T-cell (primary cell): ENCODE measurements around the gene AKAP13. TPM values are rescaled to one million over a fixed set of nuclear protein-coding genes. Genes with fewer than 3 reads are reported as not detected.

Source experiments
- ATAC-seq, 4 experiments: fragments of 200-7000 bp in 3 of 4; fragments of 150-1000 bp in 1 of 4; cut with Tn5 transposase; replicated peaks in 1 of 4; 1 replicate in 3 of 4; 2 replicates in 1 of 4; pipeline ENCODE4 v1.10.0; 2021; ENCODE audit warnings: moderate library complexity in 3 of 4, mild to moderate bottlenecking in 2 of 4, moderate number of reproducible peaks in 1 of 4
- CTCF ChIA-PET, 2 donors: fragments of 300-600 bp; sonication (Branson Sonifier 250); formaldehyde crosslinking; loops; one replicate each; lab custom pipeline; 2022; ENCODE audit warnings: antibody characterized with exemption in 2 of 2; lab: Charles Lee
- POLR2A ChIA-PET, 2 donors: fragments of 300-600 bp; sonication (Branson Sonifier 250); formaldehyde crosslinking; loops; one replicate each; lab custom pipeline; 2022; ENCODE audit warnings: antibody characterized with exemption in 2 of 2; lab: Charles Lee
- DNase-seq, 35 experiments: peaks; one replicate each; pipeline versions ENCODE4 v3.0.0 to v3.0.0-alpha.2; 2013 to 2023
- H3K27ac ChIP-seq: one replicate; pipeline ENCODE4 v1.5.1; 2013; ENCODE audit warnings: low read length
- H3K27me3 ChIP-seq, 2 experiments: replicated peaks in 1 of 2; 1 replicate in 1 of 2; 2 replicates in 1 of 2; pipeline versions ENCODE4 v1.6.1 to v1.7.0; 2013; ENCODE audit warnings: low read length in 1 of 2, mixed read lengths in 1 of 2; ENCODE audit not compliant: control insufficient read depth in 2 of 2, insufficient read depth in 2 of 2; ENCODE audit errors: extremely low read depth in 1 of 2
- H3K36me3 ChIP-seq, 2 donors: 1 replicate in 1 of 2; 2 replicates in 1 of 2; pipeline versions ENCODE4 v1.6.1 to v1.7.0; 2013; ENCODE audit warnings: low read length in 1 of 2; ENCODE audit not compliant: control insufficient read depth in 2 of 2, insufficient read depth in 1 of 2; ENCODE audit errors: extremely low read depth in 1 of 2
- H3K4me1 ChIP-seq, 2 experiments: 1 replicate in 1 of 2; 2 replicates in 1 of 2; pipeline versions ENCODE4 v1.6.1 to v1.7.0; 2013; ENCODE audit warnings: low read length in 2 of 2, mixed read lengths in 1 of 2; ENCODE audit not compliant: insufficient read depth in 2 of 2, control insufficient read depth in 1 of 2; ENCODE audit errors: extremely low read depth in 1 of 2
- H3K4me3 ChIP-seq, 2 donors: 1 replicate in 1 of 2; 2 replicates in 1 of 2; pipeline versions ENCODE4 v1.5.1 to v1.7.0; 2013; ENCODE audit warnings: mild to moderate bottlenecking in 2 of 2, low read length in 1 of 2, moderate library complexity in 1 of 2; ENCODE audit not compliant: control insufficient read depth in 1 of 2; ENCODE audit errors: extremely low read depth in 1 of 2
- H3K9me3 ChIP-seq: 2 replicates; pipeline ENCODE4 v1.7.0; 2013
- H3K27ac Mint-ChIP-seq, 2 donors: one replicate each; pipeline ENCODE4 v1.8.0; 2020 to 2021; ENCODE audit warnings: mild to moderate bottlenecking in 2 of 2, mixed read lengths in 2 of 2
- H3K27me3 Mint-ChIP-seq, 2 donors: one replicate each; pipeline ENCODE4 v1.8.0; 2021 to 2022; ENCODE audit warnings: mixed read lengths in 2 of 2
- H3K36me3 Mint-ChIP-seq: one replicate; pipeline ENCODE4 v1.8.0; 2021; ENCODE audit warnings: mixed read lengths
- H3K4me1 Mint-ChIP-seq, 3 donors: one replicate each; pipeline ENCODE4 v1.8.0; 2020 to 2022; ENCODE audit warnings: mixed read lengths in 3 of 3, mild to moderate bottlenecking in 1 of 3
- H3K4me3 Mint-ChIP-seq, 3 donors: one replicate each; pipeline ENCODE4 v1.8.0; 2020 to 2022; ENCODE audit warnings: mild to moderate bottlenecking in 3 of 3, mixed read lengths in 3 of 3, moderate library complexity in 3 of 3
- H3K9me3 Mint-ChIP-seq, 3 donors: one replicate each; pipeline ENCODE4 v1.8.0; 2020 to 2022; ENCODE audit warnings: mixed read lengths in 3 of 3
- WGBS: methylation state at CpG from one replicate; pipeline ENCODE4 v1.1.5; 2013; ENCODE audit warnings: missing lambda C conversion rate; ENCODE audit not compliant: insufficient coverage; 5-methylcytosine and 5-hydroxymethylcytosine counted together
- total RNA-seq, 35 experiments: library from RNA in 6 of 35; stranded (reverse) in 6 of 35; fragments of 120-200 nt in 1 of 35; gene quantifications; one replicate each; pipeline versions ENCODE4 v1.2.1 to v1.2.4 and lab custom pipeline; 2013 to 2026

AKAP13 gene
- total RNA-seq, 5 donors from 2014 or later (not counting 1 experiment from before 2014, with no cell fraction given): 232 to 391 (median 281) TPM

DNA sequence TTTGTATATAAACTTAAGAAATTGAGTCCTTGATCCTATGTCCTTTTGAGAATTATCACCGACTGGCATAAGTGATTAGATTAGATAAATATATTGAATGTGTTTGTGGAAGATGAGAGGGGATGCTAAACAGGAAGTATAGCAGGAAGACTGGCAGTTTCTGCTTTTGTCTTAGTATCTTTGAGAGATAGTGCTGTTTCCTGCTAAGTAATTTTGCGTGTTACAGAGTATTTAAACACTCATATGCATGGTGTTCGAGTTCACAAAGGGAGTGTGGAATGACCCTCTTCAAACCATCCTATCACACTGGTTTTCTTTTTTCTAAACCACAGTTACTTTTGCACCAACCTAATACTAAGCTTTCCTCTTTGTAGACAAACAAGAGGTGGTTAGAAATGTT, 308.3 kb downstream of the AKAP13 start:
- Mint-ChIP-seq H3K4me1 (peaks cover 62 to 75% (median 70%) of the 10 kb centered on the region in 3 donors), H3K4me3 (peak overlapping the region; percentile 96 to 98 (median 98)), H3K27me3 (no peaks in the 10 kb centered on the region), H3K9me3 (no peaks in the 10 kb centered on the region), H3K36me3 (peaks cover 35% of the 10 kb centered on the region), H3K27ac (peak overlapping the region; percentile 98 to 99)
- Histone ChIP-seq H3K9me3 (no peaks in the 10 kb centered on the region), H3K4me3 (peak overlapping the region; percentile 18 to 65), H3K36me3 (peaks cover 0 to 29% of the 10 kb centered on the region in 2 donors), H3K27ac (peak overlapping the region; percentile 93), H3K4me1 (peaks cover 26 to 51% of the 10 kb centered on the region in 2 experiments), H3K27me3 (no peaks in the 10 kb centered on the region)
- DNase-seq (peak in 1 of 35 experiments; percentile 54), ATAC-seq (peak; percentile 24 to 47 (median 42))
- ChIA-PET CTCF (interaction anchor here in 1 of 2 donors (3.7 kb wide), 1 partner anchor 14 kb away, joined by 19 read pairs; no protein-coding TSS in a partner anchor), POLR2A (interaction anchor here (1.0 to 1.3 kb wide), 4 partner anchors 14 to 145 kb away, joined by 3 to 9 read pairs (median 4); no protein-coding TSS in a partner anchor)
- 0% methylated on average over 1 of the region's 3 CpGs for WGBS

DNA sequence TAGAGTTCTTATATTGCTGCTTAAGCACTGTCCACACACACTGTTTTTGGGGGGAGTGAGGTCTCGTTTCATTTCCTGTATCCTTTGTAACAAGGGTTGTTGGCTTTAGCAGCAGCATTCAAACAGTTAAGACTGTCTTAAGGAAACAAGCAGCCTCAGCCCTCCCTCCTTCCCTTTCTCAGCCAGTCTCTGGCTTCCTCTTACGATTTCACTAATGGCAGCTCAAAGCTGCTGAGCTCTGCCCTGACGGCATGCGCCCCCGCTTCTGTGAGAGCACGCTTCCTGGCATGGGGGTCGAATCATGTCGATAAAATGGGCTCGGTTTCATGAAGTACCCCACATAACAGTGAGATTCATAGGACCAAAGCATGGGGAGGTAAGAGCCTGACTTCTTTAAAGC, 309.3 kb downstream of the AKAP13 start:
- Histone ChIP-seq H3K36me3 (peaks cover 0 to 31% of the 10 kb centered on the region in 2 donors), H3K4me1 (peaks cover 33 to 51% of the 10 kb centered on the region in 2 experiments), H3K27ac (peak overlapping the region; percentile 93), H3K27me3 (no peaks in the 10 kb centered on the region), H3K4me3 (peak overlapping the region; percentile 65 to 94), H3K9me3 (no peaks in the 10 kb centered on the region)
- Mint-ChIP-seq H3K4me3 (peak overlapping the region; percentile 96 to 98 (median 98)), H3K27me3 (no peaks in the 10 kb centered on the region), H3K36me3 (peaks cover 31% of the 10 kb centered on the region), H3K9me3 (no peaks in the 10 kb centered on the region), H3K27ac (peak overlapping the region; percentile 98 to 99), H3K4me1 (peaks cover 70 to 77% (median 76%) of the 10 kb centered on the region in 3 donors)
- 0% methylated on average over 1 of the region's 9 CpGs for WGBS
- ChIA-PET CTCF (interaction anchor here in 1 of 2 donors (0.6 to 3.7 kb wide), 7 partner anchors 10 to 276 kb away, joined by 3 to 19 read pairs (median 4); no protein-coding TSS in a partner anchor), POLR2A (interaction anchor here (0.6 to 3.3 kb wide), 20 partner anchors 10 to 309 kb away, joined by 3 to 35 read pairs (median 4); partner anchors contain the start of gene AKAP13 (in 1 of the 2))
- peak; percentile 53 to 83 (median 70) for DNase-seq
- peak; percentile 79 to 90 (median 84) for ATAC-seq

DNA sequence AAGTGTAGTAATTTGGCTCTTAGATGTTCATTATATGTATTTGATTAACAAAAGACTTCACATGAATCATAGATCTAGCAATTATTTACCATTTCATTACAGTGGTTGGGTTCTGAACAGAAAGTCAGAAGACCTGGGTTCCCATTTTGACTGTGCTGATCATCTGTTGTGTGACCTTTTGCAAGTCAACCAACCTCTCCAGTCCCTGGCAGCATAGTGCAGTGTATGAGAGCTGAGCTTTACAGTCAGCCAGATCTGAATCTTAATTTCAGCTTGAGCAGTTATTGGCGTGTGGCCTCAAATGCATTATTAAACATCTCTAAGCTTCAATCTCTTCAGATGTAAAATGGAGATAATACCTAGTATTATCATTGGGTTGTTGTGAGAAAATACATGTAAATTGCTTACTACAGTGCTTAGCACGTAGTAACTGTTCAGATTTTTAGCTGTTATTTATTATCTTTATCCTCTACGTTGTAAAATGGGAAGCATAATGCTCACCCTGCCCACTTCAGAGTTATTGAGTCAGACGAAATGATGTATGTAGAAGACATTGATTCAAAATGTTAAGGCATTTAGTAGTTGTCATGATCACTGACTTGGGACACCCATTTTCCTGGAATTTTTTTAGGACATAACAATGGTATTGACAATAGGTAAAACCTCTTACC, 310.3 kb downstream of the AKAP13 start:
- Mint-ChIP-seq H3K27me3 (no peaks in the 10 kb centered on the region), H3K27ac (peak overlapping the region; percentile 98 to 99), H3K36me3 (peaks cover 36% of the 10 kb centered on the region), H3K4me1 (peaks cover 77 to 84% (median 82%) of the 10 kb centered on the region in 3 donors), H3K4me3 (peak overlapping the region; percentile 96 to 98 (median 98)), H3K9me3 (no peaks in the 10 kb centered on the region)
- Histone ChIP-seq H3K27ac (peak overlapping the region; percentile 93), H3K4me1 (peaks cover 38 to 51% of the 10 kb centered on the region in 2 experiments), H3K36me3 (peaks cover 0 to 34% of the 10 kb centered on the region in 2 donors), H3K4me3 (peak overlapping the region; percentile 65 to 94), H3K9me3 (no peaks in the 10 kb centered on the region), H3K27me3 (no peaks in the 10 kb centered on the region)
- POLR2A ChIA-PET: interaction anchor here in 1 of 2 donors (0.5 to 3.8 kb wide), 12 partner anchors 12 to 731 kb away, joined by 3 to 42 read pairs (median 3); partner anchors contain the start of gene AKAP13
- DNase-seq (peak in 20 of 35 experiments; percentile 16 to 57 (median 32)), ATAC-seq (peak in 3 of 4 experiments; percentile 23 to 41 (median 28))
- no CpG with 5 or more reads among the region's 4 CpGs for WGBS
- CTCF ChIA-PET: interaction anchor here in 1 of 2 donors (0.7 to 3.7 kb wide), 6 partner anchors 9 to 394 kb away, joined by 3 to 19 read pairs (median 4); no protein-coding TSS in a partner anchor

DNA sequence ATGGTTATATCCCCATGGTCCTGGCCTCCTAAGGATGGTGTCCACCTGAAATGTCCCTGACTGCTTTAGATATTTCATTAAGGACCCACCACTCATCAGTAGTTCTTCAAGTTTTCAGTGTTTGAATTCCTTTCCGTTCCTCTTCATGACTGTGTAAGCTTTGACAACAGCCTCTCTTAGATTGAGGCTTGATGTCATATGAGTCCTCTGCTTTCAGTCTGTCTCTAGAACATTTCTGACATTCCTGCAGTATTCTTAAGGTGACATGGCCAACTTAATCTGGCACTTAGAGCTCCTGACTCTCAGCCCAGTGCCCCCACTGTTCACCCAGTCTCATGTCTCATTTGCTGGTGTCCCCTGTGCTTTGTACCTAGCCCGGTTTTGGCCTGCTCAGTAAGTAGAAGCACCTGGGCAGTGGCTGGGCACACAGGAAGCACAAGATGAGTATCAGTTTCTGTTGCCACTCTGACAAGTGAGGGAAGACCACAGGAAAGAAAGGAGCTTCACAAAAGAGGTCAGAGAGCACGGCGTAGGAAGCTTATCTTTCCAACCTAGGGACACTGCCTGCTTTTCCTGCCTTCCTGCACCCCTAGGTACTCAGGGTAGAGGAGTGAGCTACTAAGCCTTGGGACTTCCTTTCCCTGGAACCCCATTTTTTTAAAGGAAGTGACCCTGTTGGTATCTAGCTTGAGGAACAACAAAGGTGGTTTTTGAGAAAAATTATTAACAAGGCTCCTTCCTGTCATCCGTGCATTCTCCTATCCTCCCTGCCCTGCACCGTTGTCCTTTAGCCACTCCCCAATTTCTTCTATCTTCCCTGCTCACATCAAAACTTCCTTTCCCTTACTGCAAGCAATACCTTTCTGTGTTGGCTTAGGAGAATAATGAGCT, 311.2 kb downstream of the AKAP13 start:
- Histone ChIP-seq H3K4me1 (peaks cover 38 to 46% of the 10 kb centered on the region in 2 experiments), H3K9me3 (no peaks in the 10 kb centered on the region), H3K27me3 (no peaks in the 10 kb centered on the region), H3K36me3 (peaks cover 4 to 40% of the 10 kb centered on the region in 2 donors), H3K4me3 (peak overlapping the region; percentile 65 to 94), H3K27ac (peak overlapping the region; percentile 93)
- Mint-ChIP-seq H3K9me3 (no peaks in the 10 kb centered on the region), H3K36me3 (peaks cover 35% of the 10 kb centered on the region), H3K4me1 (peaks cover 79 to 83% (median 80%) of the 10 kb centered on the region in 3 donors), H3K27ac (peak overlapping the region; percentile 98 to 99), H3K4me3 (peak overlapping the region; percentile 96 to 98 (median 98)), H3K27me3 (no peaks in the 10 kb centered on the region)
- CTCF ChIA-PET: interaction anchor here (0.6 to 3.7 kb wide), 5 partner anchors 11 to 375 kb away, joined by 3 to 19 read pairs (median 5); no protein-coding TSS in a partner anchor
- ATAC-seq (peak in 1 of 4 experiments; percentile 4), DNase-seq (peak in 2 of 35 experiments; percentile 19 to 55)
- POLR2A ChIA-PET: interaction anchor here in 1 of 2 donors (0.6 to 3.8 kb wide), 8 partner anchors 11 to 91 kb away, joined by 3 to 42 read pairs (median 8); no protein-coding TSS in a partner anchor
- WGBS: 0% methylated on average over 1 of the region's 6 CpGs

DNA sequence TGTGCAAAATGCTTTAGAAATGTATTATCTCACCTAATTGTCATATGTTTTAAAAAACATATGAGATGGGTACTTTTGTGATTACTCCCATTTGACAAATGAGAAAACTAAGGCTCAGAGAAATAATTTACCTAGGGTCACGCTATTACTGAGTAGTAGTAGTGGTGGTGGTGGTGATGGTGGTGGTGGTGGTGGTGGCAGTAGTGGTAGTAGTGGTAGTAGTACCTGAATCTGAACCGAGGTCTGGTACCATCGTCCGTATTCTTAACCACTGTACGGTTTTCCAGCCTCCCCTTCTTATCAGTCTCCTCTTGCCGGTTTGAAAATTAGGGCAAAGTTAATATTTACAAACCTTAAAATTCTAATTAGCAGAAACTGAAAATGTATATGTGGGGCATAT, 311.9 kb downstream of the AKAP13 start:
- Mint-ChIP-seq H3K4me3 (peak overlapping the region; percentile 96 to 98 (median 98)), H3K27me3 (no peaks in the 10 kb centered on the region), H3K27ac (peak overlapping the region; percentile 98 to 99), H3K36me3 (peaks cover 35% of the 10 kb centered on the region), H3K9me3 (no peaks in the 10 kb centered on the region), H3K4me1 (peaks cover 78 to 82% (median 79%) of the 10 kb centered on the region in 3 donors)
- DNase-seq: peak in 1 of 35 experiments; percentile 19
- Histone ChIP-seq H3K27ac (peak overlapping the region; percentile 93), H3K27me3 (no peaks in the 10 kb centered on the region), H3K9me3 (no peaks in the 10 kb centered on the region), H3K36me3 (peaks cover 5 to 46% of the 10 kb centered on the region in 2 donors), H3K4me1 (peaks cover 41 to 42% of the 10 kb centered on the region in 2 experiments), H3K4me3 (peak overlapping the region in 1 of 2 donors; percentile 65)
- ChIA-PET CTCF (interaction anchor here in 1 of 2 donors (0.6 to 3.7 kb wide), 4 partner anchors 10 to 376 kb away, joined by 3 to 19 read pairs (median 6); no protein-coding TSS in a partner anchor), POLR2A (interaction anchor here in 1 of 2 donors (1.1 to 3.8 kb wide), 4 partner anchors 10 to 45 kb away, joined by 6 to 42 read pairs (median 24); no protein-coding TSS in a partner anchor)
- ATAC-seq: no peak
- WGBS: 0% methylated on average over 1 of the region's 6 CpGs
